GM19438 (cell line): ENCODE results near the gene LRP1.
"Not testable (repeated sequence)": the region's sequence is repeated elsewhere in the genome, so short reads cannot be mapped to it uniquely, and the experiment has no call there.

Source experiments
- ATAC-seq: cut with Tn5 transposase; IDR thresholded peaks from one replicate; pipeline ENCODE4 v1.9.1; 2021; ENCODE audit warnings: low read depth; ENCODE audit not compliant: unreplicated experiment

Gene LRP1

GRCh38 chr12:57110104-57111030 is 17.9 kb upstream of the LRP1 start:
- ATAC-seq = peak; percentile 45

- ATAC-seq = peak; percentile 59
These were observed 17.1 kb upstream of the LRP1 start, which contains the start of gene STAT6 for GRCh38 chr12:57111031-57111734. Gene STAT6 (minus strand): TSS chr12:57111362. CDS start chr12:57108278, 3,084 bp downstream.

GRCh38 chr12:57112492-57113294 is 15.6 kb upstream of the LRP1 start:
- ATAC-seq = peak; percentile 44

- ATAC-seq = no peak
These were observed 11.6 kb upstream of the LRP1 start for GRCh38 chr12:57116580-57117281.

- no peak for ATAC-seq
These were observed 9.5 kb upstream of the LRP1 start for GRCh38 chr12:57118711-57119271.

GRCh38 chr12:57119294-57120085 is 8.8 kb upstream of the LRP1 start:
- ATAC-seq = no peak

- ATAC-seq = not testable (repeated sequence)
These were observed 7.6 kb upstream of the LRP1 start for GRCh38 chr12:57120718-57121117.

- ATAC-seq = no peak
These were observed 4.5 kb upstream of the LRP1 start for GRCh38 chr12:57123813-57124212.

- no peak for ATAC-seq
These were observed 3.9 kb upstream of the LRP1 start for GRCh38 chr12:57124261-57124877.

GRCh38 chr12:57126061-57126460 is 2.2 kb upstream of the LRP1 start:
- ATAC-seq = no peak

GRCh38 chr12:57126561-57126960 is 1.7 kb upstream of the LRP1 start:
- no peak for ATAC-seq

- ATAC-seq = no peak
These were observed 1.1 kb upstream of the LRP1 start for GRCh38 chr12:57127101-57127725.

GRCh38 chr12:57128519-57129247 is 400 bp downstream of the LRP1 start:
- no peak for ATAC-seq

- ATAC-seq = no peak
These were observed 1.1 kb downstream of the LRP1 start for GRCh38 chr12:57129321-57129842.

GRCh38 chr12:57129889-57130288 is 1.6 kb downstream of the LRP1 start:
- ATAC-seq = no peak

- no peak for ATAC-seq
These were observed 2.7 kb downstream of the LRP1 start for GRCh38 chr12:57130941-57131340.
